GM10266 (cell line): ENCODE measurements around the gene ITPR1.
A peak's percentile ranks its signal among the peaks of the same experiment; 100 is the strongest.

Experiments
- DNase-seq: peaks from one replicate; pipeline ENCODE4 v3.0.0; 2012; ENCODE audit errors: extremely low spot score
- TF ChIP-seq, protein P1 (sequence below): IDR thresholded peaks from 2 replicates; pipeline ENCODE4 v1.5.1; 2012; ENCODE audit warnings: mild to moderate bottlenecking, low read depth; ENCODE audit not compliant: control insufficient read depth, insufficient read depth; ENCODE audit errors: missing control alignments

The ITPR1 gene

DNA sequence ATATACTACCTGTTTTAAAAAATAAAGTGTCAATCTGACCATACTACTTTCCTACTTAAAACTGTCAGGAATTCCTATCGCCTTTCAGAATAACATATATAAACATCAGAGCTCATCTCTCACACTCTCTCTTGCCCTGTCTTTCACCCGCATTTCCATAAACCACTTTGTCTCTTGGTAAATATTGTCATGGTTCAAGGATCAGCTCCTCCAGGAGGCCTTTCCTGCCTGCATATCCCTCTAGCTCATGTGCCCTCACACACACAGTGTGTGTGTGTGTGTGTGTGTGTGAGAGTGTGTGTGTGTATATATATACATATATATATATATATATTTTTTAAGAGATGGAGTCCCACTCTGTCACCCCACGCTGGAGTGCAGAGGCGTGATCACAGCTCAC, 32.8 kb upstream of the ITPR1 start:
- DNase-seq, result no peak
- TF ChIP-seq, protein P1, sequence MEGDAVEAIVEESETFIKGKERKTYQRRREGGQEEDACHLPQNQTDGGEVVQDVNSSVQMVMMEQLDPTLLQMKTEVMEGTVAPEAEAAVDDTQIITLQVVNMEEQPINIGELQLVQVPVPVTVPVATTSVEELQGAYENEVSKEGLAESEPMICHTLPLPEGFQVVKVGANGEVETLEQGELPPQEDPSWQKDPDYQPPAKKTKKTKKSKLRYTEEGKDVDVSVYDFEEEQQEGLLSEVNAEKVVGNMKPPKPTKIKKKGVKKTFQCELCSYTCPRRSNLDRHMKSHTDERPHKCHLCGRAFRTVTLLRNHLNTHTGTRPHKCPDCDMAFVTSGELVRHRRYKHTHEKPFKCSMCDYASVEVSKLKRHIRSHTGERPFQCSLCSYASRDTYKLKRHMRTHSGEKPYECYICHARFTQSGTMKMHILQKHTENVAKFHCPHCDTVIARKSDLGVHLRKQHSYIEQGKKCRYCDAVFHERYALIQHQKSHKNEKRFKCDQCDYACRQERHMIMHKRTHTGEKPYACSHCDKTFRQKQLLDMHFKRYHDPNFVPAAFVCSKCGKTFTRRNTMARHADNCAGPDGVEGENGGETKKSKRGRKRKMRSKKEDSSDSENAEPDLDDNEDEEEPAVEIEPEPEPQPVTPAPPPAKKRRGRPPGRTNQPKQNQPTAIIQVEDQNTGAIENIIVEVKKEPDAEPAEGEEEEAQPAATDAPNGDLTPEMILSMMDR, result no peak

DNA sequence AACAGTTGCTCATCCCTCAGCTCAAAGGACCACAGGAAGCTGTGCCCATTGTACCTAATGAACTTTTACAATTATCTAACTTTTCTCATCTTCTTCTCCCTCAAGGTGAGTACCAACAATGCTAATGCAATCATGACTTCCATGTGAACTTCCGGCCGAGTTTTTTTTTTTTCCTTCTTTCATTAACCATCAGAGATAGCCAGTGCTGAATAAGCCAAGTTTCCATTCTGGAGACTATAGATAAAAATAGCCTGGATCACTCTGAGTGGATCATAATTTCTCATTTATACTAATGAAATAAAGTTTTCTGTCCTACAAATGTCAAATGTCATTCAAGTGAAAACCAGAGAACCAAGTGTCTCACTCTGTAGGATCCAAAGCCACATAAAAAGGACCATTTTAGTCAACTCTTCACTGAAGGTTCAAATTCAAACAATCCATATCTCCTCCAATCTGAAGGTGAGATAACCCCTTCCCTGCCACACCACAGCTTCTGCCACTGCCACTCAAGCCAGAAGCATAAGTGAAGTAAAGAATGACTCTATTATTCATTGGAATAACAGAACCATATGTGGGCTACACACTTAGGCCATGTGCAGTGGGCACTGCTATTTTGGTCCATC, 31.6 kb upstream of the ITPR1 start:
- DNase-seq, result no peak
- TF ChIP-seq, protein P1, result no peak

DNA sequence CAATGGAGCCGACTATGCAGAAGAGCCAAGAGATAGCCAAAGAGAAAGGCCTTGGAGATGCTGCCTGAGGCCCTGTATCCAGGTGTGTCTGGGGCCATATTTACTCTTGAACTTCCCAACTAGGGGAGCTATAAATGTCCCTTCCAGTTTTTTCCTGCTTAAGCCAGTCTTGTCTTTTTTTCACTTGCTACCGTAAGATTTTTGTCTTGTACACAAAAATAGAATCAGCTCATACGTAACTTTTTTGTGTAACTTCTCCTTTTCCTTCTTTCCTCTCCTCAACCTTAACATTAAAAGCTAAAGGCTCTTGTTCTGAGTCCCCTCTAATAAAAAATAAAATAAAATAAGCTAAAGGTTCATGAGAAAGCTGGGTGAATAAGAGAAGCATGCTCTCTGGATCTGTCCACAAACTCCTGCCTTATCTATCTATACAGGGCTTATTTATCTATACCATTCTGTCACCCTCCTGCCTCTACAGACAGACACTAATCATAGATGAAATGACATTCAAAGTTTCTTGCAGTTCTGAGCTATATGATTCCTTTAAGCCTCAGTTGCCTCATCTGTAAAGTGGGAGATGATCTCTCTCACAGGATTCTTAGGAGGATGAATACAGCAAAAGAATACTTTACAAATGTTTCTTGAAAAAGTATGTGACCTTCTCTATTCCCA, 30.6 kb upstream of the ITPR1 start:
- TF ChIP-seq, protein P1, result no peak
- no peak for DNase-seq

DNA sequence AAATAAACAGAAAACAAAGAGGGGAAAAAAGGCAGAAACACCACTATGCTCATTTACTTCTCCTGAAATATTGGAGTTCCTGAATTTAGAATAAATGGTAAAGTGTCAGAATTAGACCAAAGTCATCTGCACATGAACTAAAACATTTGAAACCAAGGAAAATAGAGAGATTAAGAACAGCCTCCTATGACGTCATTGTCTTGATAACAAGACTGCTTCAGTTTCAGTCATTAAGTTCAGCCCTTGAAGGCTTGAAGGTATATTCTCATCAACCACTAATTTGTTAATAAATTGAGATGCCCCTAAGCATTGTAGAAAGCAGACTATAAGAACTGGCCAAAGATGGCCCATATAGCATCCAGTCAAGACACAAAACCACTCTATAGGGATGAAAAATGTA, 28.6 kb upstream of the ITPR1 start:
- TF ChIP-seq, protein P1, result no peak
- DNase-seq, result no peak

DNA sequence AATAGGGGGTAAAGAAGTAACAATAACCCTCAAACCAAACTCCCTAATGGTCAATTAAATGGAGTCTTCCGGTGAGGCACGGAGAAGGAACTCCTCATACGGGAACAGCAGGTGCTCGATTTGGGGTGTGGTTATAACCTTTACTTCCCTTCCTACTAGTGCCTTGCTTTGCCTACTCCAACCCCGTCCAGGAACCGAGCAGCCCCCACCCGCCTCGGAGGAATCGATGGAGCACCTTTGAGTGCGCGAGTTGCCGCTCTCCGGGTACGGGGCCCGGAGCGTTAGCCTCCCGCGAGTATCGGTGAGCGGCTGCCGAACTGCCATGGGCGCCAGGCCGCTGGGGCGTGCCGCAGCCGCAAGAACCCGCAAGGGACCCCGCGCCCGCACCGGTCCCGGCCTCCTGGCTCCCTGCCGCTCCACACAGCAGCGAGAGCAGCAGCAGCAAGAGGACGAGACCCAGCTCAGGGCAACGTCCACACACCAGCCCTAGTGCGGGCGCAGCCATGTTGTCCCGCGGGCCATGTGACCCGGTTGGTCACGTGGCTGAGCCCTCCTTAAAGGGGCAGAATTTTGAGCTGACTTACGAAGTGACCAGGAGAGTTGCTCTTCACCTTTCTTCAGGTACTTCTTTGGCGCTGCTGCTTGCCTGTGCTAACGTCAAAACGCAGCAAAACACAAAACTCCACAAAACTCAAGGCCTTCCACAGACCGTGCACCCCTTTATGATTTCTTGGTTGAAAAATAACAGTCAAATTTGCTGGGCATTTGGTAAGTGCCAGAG, 26.2 kb upstream of the ITPR1 start, which contains the start of gene SUMF1:
Gene SUMF1, minus strand, starts transcription at position 529 of the 781 bp plus-strand sequence. Its CDS starts 24 bp downstream, at position 505.
- TF ChIP-seq, protein P1, result no peak
- DNase-seq, result peak; percentile 89

DNA sequence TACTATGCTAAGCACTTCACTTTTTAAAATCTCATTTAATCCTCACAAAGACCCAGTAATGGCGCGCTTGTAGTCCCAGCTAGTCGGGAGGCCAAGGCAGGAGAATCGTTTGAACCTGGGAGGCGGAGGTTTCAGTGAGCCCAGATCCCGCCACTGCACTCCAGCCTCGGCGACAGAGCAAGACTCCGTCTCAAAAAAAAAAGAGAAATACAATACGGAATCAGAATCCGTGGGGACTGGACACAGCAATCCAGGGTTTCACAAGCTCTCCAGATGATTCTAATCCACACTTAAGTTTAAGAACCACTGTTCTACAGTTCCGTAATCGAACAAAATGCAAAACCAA, 25.7 kb upstream of the ITPR1 start:
- no peak for DNase-seq
- TF ChIP-seq, protein P1, result no peak

DNA sequence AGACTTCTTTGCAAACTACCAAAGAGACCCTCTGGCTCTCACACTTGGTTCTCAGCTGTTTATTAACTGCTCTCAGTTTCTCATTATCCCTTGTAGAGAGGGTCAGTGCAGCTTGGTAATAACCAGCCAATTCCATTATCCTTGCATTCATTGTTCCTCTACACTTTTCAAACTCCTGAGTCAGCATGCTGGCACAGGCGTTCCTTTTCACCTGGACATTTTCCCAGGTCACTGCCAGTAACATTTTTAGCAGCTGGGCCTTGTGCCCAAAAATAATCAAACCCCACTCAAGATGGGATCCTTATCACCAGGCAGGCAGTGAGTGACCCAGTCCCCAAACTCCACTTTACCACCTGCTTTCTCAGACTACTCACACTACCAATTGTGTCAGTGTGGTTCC, 21.2 kb upstream of the ITPR1 start:
- DNase-seq, result no peak

More for the DNA sequence above, 21.2 kb upstream of the ITPR1 start:
- TF ChIP-seq, protein P1, result no peak
